Activated CD8-positive, alpha-beta memory T cell treated with anti-CD3 and anti-CD28 coated beads, Interleukin-2, amount 50 U/mL, for 1 hour (primary cell): Measurements from ENCODE around the gene CNOT6.
"Not testable (repeated sequence)": the region's sequence is repeated elsewhere in the genome, so short reads cannot be mapped to it uniquely, and the experiment has no call there.

Source experiments
- DNase-seq: peaks from one replicate; pipeline ENCODE4 v3.0.0-alpha.2; 2020; ENCODE audit errors: extremely low read depth

The CNOT6 gene

GRCh38 chr5:180516440-180516839 is 22.3 kb downstream of the CNOT6 start:
- no peak for DNase-seq

- no peak for DNase-seq
These were observed 24.9 kb downstream of the CNOT6 start for GRCh38 chr5:180519098-180519497.

- DNase-seq: no peak
These were observed 26.9 kb downstream of the CNOT6 start for GRCh38 chr5:180521101-180521500.

- no peak for DNase-seq
These were observed 27.4 kb downstream of the CNOT6 start for GRCh38 chr5:180521591-180521990.

- no peak for DNase-seq
These were observed 28.2 kb downstream of the CNOT6 start for GRCh38 chr5:180522330-180522729.

- DNase-seq: no peak
These were observed 29.7 kb downstream of the CNOT6 start for GRCh38 chr5:180523629-180524466.

- no peak for DNase-seq
These were observed 31.2 kb downstream of the CNOT6 start for GRCh38 chr5:180525399-180525798.

- no peak for DNase-seq
These were observed 32.1 kb downstream of the CNOT6 start for GRCh38 chr5:180526269-180526668.

GRCh38 chr5:180527659-180528058 is 33.5 kb downstream of the CNOT6 start:
- DNase-seq: no peak

- DNase-seq: not testable (repeated sequence)
These were observed 36.9 kb downstream of the CNOT6 start for GRCh38 chr5:180531036-180531585.

GRCh38 chr5:180532268-180532667 is 38.1 kb downstream of the CNOT6 start:
- no peak for DNase-seq

GRCh38 chr5:180533845-180534244 is 39.7 kb downstream of the CNOT6 start:
- DNase-seq: no peak

GRCh38 chr5:180535573-180535972 is 41.4 kb downstream of the CNOT6 start:
- no peak for DNase-seq

GRCh38 chr5:180540050-180540694 is 46.0 kb downstream of the CNOT6 start:
- DNase-seq: no peak

- no peak for DNase-seq
These were observed 47.5 kb downstream of the CNOT6 start for GRCh38 chr5:180541710-180542109.

- DNase-seq: no peak
These were observed 51.1 kb downstream of the CNOT6 start for GRCh38 chr5:180545248-180545647.

- DNase-seq: no peak
These were observed 54.4 kb downstream of the CNOT6 start for GRCh38 chr5:180548563-180548962.

- DNase-seq: no peak
These were observed 59.4 kb downstream of the CNOT6 start for GRCh38 chr5:180553530-180553929.

- DNase-seq: no peak
These were observed 61.2 kb downstream of the CNOT6 start for GRCh38 chr5:180555168-180555921.

- DNase-seq: no peak
These were observed 63.1 kb downstream of the CNOT6 start for GRCh38 chr5:180557217-180557809.

GRCh38 chr5:180558232-180558631 is 64.1 kb downstream of the CNOT6 start:
- DNase-seq: no peak

- no peak for DNase-seq
These were observed 69.8 kb downstream of the CNOT6 start for GRCh38 chr5:180563994-180564393.
